Fibroblast of the conjunctiva (primary cell): ENCODE measurements around the gene FBXO11.
A peak's percentile ranks its signal among the peaks of the same experiment; 100 is the strongest.

Experiments
- DNase-seq: peaks from one replicate; pipeline ENCODE4 v3.0.0-alpha.2; 2010; ENCODE audit warnings: low read depth

FBXO11 gene

DNA sequence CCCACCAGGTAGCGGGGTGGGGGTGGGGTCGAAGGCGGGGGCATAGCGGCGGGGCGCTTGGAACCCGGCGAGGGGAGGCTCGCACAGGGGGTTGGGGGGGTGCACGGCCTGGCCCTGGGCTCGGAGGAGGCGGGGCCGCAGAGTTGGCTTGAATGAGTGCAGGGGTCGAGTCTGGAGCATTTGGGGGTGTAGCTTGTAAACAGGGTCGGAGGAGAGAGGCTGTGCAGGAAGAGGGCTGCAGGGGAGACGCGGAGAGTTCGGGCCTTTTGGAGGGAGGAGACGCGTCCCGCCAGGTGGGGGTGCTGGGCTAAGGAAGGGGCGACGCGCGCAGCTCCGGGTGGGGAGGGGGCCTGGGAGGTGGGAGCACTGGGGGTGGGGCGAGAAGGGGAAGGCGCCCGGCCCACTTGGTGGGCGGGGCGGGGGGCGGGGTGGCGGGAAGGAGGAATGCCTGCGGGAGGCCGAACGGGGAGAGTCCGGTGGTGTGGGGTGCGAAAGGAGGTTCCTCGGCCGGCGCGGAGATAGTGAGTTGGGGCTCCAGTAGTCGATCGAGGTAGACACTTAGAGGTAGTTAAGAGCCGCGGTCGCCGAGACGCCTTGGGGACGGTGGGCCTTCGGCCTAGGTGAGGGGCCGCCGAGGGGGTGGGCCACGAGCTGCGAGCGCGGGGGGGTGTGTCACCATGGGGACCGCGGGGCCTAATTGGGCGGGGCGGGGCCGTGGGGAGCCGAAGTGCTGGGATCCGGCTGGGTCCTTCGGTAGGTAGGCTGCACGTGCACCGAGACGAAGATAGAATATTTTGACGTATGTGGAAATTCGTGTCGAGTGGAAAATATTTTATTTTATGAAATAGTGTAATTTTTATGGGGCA is 122.6 kb downstream of the FBXO11 start:
- peak; percentile 14 for DNase-seq

DNA sequence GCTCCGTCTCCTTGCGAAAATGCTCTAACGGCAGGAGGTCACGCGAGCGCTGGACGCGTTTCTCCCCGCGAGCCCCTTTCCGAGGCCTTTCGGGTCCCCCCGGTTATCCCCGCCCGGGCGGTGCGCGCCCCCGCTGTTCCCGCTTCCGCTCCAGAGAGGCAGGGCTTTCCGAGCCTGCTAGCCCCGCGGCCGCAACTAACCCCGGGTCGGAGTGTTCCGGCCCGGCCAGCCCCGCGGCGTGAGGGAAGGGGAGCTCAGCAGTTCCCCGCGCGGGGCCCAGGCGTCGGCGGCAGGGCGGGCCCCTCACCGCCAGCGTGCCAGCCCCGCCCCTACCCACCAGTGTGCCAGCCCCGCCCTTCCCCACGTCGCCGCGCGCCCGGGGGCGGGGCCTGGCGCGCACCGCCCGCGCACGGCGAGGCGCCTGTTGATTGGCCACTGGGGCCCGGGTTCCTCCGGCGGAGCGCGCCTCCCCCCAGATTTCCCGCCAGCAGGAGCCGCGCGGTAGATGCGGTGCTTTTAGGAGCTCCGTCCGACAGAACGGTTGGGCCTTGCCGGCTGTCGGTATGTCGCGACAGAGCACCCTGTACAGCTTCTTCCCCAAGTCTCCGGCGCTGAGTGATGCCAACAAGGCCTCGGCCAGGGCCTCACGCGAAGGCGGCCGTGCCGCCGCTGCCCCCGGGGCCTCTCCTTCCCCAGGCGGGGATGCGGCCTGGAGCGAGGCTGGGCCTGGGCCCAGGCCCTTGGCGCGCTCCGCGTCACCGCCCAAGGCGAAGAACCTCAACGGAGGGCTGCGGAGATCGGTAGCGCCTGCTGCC is 123.4 kb downstream of the FBXO11 start, which contains the start of gene MSH6:
Gene MSH6, plus strand, starts transcription at position 475 of the 815 bp plus-strand sequence. Its CDS starts 89 bp downstream, at position 564.
- peak; percentile 62 for DNase-seq

DNA sequence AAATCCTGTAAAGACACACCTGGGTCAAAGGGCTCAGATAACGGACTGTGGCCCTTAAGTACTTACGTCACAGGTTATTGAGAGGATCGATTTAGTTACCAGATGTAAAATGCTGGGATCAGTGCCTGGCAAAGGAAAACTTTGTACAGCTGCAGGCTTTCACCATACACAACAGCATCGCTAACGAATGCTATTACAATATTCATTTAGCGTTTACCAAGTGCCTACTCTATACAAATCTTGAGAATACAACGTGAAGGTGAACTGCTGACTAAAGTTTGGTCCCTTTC is 124.0 kb downstream of the FBXO11 start:
- no peak for DNase-seq

GRCh38 chr2:47779426-47779790 is 126.9 kb downstream of the FBXO11 start:
- DNase-seq = no peak

GRCh38 chr2:47778698-47779425 is 127.4 kb downstream of the FBXO11 start:
- no peak for DNase-seq

DNA sequence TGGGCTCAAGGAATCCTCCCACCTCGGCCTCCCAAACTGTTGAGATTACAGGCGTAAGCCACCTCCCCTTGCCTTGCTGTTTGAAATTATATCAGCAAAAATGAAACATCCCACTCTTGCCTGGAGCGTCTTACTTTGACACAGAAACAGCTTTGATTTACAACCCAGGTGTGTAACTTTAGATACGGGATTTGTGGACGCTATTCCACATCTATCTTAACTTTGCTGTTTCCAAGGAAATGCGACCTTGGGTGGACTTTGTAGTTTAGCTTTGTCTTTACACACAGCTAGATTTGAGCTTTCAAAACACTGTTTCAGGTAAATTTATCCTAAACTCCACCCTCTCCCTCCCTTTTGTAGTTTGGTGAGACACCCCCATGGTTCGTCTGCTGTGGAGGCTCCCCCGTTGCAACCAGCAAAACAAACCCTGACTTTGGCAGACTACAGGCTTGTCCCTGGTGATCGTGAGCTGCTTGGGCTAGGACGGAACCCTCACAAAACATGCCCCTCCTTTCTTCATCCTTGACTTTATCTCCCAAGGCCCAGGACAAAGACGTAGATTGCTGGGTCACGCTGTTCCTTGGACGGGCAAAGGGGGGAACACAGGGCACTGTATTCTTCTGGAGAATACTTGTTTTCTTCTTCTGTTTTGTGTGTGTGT is 128.9 kb downstream of the FBXO11 start:
- no peak for DNase-seq

- no peak for DNase-seq
Observed at GRCh38 chr2:47774567-47774966, 131.7 kb downstream of the FBXO11 start.

- DNase-seq = no peak
Observed at GRCh38 chr2:47772343-47772742, 134.0 kb downstream of the FBXO11 start.

DNA sequence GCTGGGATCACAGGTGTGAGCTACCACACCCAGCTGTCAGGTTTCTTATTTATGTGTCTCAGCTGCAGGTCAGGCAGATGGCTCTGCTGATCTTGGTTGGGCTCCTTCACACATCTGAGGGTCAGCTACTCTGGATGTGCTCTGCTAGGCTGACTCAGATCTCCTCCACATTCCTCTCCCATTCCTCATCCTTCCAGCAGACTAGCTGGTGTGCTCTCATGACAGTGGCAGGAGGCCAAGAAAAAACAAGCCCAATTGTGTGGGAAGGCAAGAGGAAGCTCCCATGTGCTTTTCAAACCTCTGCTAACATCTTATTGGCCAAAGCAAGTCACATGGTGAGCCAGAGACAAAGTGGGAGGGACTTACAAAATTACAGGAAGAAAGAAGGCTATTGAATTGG is 135.1 kb downstream of the FBXO11 start:
- peak; percentile 85 for DNase-seq

DNA sequence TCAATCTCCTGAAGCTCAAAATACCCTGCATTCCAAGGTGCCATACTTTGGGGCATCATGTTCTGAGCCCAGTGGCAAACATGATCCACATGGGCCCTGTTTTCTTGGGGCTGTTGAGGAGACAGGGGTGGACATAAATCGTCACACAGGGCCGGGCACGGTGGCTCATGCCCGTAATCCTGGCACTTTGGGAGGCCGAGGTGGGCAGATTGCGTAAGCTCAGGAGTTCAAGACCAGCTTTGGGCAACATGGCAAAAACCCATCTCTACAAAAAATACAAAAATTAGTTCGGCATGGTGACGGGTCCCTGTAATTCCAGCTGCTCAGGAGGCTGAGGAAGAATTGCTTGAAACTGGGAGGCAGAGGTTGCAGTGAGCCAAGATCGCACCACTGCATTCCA is 137.0 kb downstream of the FBXO11 start:
- DNase-seq = no peak

DNA sequence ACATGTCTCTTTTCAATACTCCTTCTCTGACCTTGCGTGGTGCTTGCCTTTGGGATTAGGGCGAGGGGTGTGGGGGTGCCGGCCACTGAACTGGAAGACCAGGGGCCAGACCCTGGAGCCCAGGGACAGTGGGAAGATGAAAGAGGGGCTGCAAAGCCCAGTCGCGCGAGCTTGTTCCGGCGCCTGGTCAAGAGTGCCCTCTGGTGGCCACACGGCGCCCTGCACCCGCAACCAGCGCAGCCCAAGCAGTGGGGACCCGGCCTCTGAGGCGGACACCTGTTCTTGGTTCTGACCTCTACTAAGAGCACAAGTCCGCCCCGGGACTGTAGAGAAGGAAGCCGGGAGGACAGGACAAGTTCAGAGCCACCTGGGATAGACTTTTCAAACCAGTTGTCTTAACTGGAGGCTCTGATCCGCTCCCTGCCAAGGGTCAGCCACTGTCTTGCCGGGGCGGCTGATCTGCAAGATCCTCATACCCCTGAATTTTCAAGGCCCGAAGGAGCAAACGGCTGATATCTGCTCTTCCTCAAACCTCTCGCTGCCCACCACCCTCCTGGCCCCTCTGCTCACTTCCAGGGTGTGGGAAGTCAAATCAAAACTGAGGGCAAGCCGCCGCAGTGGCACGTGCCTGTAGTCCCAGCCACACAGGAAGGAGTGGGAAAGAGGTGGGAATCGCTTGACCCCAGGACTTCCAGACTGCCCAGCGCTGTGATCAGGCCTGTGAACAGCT is 138.3 kb downstream of the FBXO11 start:
- DNase-seq = peak; percentile 23

- no peak for DNase-seq
Observed at GRCh38 chr2:47767497-47767844, 138.8 kb downstream of the FBXO11 start.

DNA sequence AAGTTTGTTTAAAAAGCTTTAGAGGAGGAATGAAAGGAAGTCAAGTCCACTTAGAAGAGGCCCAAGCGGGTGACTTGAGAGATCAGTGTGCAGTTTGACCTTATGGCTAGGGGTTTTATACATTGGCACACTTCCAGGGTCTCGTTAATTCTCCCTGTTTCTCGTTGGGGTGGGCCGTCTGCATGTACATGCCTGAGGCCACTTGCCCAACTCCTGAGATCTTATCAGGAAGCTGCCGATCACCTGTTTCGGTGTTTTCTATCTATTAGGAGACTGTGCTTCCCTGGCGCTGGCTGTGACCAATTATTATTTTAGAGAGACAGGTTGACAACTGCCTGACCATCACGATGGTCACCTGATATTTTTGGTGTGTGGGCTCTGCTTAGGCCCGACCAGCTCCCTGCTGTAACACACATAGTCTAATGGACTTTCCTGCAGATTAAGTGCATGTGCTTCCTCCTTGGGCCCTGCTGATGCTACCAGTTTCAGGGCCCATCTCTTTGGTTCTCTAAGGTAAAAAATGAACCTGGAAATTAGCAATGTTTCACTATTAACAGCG is 154.4 kb downstream of the FBXO11 start:
- no peak for DNase-seq

- DNase-seq = no peak
Observed at GRCh38 chr2:47747878-47748277, 158.4 kb downstream of the FBXO11 start.

GRCh38 chr2:47744074-47744473 is 162.2 kb downstream of the FBXO11 start:
- DNase-seq = no peak

GRCh38 chr2:47741637-47742036 is 164.7 kb downstream of the FBXO11 start:
- no peak for DNase-seq

DNA sequence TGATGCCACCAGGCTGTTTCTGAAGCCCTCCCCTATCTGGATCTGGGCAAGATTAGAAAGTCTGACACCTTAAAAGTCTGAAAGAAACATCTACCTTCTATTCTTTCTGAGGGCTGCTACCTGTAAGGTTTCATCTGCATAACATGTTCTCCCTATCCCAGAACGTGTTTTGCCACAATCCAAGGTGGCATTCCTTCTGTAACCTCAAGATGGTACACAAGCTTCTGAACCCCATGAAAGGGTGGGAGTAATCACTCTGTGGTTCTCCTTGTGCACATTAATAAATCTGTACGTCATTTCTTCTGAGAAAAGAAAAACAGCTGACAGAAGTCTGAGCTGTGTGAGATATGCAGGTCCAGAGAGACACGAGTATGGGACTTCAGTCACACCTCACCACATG is 165.2 kb downstream of the FBXO11 start:
- DNase-seq = no peak
